GM18511 (cell line): ENCODE data around the gene CA9.
"Not testable (repeated sequence)": the region's sequence is repeated elsewhere in the genome, so short reads cannot be mapped to it uniquely, and the experiment has no call there.

Experiments used
- ATAC-seq: cut with Tn5 transposase; IDR thresholded peaks from one replicate; pipeline ENCODE4 v1.9.1; 2021; ENCODE audit warnings: mild to moderate bottlenecking, moderate library complexity; ENCODE audit not compliant: unreplicated experiment

The CA9 gene

DNA sequence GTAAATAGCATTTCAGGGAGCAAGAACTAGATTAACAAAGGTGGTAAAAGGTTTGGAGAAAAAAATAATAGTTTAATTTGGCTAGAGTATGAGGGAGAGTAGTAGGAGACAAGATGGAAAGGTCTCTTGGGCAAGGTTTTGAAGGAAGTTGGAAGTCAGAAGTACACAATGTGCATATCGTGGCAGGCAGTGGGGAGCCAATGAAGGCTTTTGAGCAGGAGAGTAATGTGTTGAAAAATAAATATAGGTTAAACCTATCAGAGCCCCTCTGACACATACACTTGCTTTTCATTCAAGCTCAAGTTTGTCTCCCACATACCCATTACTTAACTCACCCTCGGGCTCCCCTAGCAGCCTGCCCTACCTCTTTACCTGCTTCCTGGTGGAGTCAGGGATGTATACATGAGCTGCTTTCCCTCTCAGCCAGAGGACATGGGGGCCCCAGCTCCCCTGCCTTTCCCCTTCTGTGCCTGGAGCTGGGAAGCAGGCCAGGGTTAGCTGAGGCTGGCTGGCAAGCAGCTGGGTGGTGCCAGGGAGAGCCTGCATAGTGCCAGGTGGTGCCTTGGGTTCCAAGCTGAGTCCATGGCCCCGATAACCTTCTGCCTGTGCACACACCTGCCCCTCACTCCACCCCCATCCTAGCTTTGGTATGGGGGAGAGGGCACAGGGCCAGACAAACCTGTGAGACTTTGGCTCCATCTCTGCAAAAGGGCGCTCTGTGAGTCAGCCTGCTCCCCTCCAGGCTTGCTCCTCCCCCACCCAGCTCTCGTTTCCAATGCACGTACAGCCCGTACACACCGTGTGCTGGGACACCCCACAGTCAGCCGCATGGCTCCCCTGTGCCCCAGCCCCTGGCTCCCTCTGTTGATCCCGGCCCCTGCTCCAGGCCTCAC lies at the start of gene CA9:
Gene CA9, plus strand, starts transcription at position 797 of the 893 bp plus-strand sequence. Its CDS starts 32 bp downstream, at position 829.
- no peak for ATAC-seq

GRCh38 chr9:35627575-35627974 lies 46.2 kb upstream of the CA9 start:
- ATAC-seq: no peak

GRCh38 chr9:35628389-35628991 lies 45.2 kb upstream of the CA9 start:
- no peak for ATAC-seq

GRCh38 chr9:35629597-35629996 lies 44.1 kb upstream of the CA9 start:
- no peak for ATAC-seq

- no peak for ATAC-seq
Measured at GRCh38 chr9:35635730-35636129, 38.0 kb upstream of the CA9 start.

GRCh38 chr9:35636135-35636876 lies 37.4 kb upstream of the CA9 start:
- no peak for ATAC-seq

- not testable (repeated sequence) for ATAC-seq
Measured at GRCh38 chr9:35636877-35637246, 36.9 kb upstream of the CA9 start.

GRCh38 chr9:35637427-35637955 lies 36.2 kb upstream of the CA9 start:
- not testable (repeated sequence) for ATAC-seq

DNA sequence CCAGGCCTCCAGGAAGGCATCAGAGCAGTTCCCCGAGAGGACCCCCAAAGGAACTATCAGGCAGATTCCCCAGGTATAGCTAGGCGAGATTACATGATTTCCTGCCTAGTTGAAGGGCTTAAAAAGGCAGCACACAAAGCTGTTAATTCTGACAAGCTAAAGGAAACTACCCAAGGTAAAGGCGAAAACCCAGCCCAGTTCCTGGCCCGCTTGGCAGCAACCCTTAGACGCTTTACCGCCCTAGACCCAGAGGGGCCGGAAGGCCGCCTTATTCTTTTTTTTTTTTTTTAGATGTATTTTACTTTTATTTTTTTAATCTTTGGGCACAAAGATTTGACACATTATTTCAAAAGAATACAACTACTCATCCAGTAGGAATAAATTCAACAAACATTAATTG lies 35.0 kb upstream of the CA9 start:
- ATAC-seq: not testable (repeated sequence)

DNA sequence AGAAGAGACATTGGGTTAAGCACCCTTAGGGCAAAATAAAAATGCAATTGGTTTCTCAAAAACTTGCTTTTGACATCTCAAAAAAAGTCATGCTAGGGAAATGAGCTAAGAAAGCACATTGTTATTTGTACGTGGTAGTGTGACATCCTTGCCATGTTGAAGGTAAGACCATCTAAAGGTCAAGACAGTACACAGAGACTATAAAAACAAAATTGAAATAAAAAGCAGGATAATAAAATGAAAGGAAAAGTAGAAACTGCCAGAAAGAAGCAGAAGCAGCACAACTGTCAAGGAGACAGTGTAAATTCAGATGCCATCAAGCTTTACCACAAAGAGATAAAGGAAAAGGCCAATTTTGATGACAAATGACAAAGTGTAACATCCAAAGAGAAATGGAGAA lies 34.5 kb upstream of the CA9 start:
- ATAC-seq: not testable (repeated sequence)

GRCh38 chr9:35639631-35640030 lies 34.1 kb upstream of the CA9 start:
- no peak for ATAC-seq

DNA sequence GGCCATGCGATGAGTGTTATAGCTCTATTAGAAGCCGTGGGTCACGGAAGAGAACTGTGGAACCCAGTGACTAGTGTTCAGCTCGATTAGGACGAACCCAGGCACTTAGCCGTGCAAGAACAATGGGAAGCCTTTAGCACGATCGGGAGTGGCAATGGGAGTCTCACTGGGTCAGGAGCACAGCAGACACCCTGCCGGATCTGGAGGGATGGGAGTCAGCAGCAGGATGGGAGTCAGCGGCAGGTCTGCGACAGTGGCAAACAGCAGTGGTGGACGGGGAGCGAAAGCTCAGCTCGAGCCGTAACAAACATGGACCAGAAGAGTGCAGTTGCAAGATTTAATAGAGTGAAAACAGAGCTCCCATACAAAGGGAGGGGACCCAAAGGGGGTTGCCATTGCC lies 33.3 kb upstream of the CA9 start:
- not testable (repeated sequence) for ATAC-seq

GRCh38 chr9:35641478-35641877 lies 32.2 kb upstream of the CA9 start:
- not testable (repeated sequence) for ATAC-seq

GRCh38 chr9:35643046-35643445 lies 30.7 kb upstream of the CA9 start:
- ATAC-seq: no peak

DNA sequence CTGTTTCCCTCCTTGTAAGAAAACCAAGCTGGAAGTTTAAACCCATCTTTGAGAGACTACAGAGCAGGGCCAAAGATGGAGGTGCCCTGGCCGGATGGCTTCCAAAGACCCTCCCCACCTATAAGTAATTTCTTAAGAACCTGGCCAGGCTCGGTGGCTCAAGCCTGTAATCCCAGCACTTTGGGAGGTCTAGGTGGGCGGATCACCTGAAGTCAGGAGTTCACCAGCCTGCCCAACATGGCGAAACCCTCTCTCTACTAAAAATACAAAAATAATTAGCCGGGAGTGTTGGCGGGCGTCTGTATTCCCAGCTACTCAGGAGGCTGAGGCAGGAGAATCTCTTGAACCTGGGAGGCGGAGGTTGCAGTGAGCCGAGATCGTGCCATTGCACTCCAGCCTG lies 28.0 kb upstream of the CA9 start:
- ATAC-seq: not testable (repeated sequence)

DNA sequence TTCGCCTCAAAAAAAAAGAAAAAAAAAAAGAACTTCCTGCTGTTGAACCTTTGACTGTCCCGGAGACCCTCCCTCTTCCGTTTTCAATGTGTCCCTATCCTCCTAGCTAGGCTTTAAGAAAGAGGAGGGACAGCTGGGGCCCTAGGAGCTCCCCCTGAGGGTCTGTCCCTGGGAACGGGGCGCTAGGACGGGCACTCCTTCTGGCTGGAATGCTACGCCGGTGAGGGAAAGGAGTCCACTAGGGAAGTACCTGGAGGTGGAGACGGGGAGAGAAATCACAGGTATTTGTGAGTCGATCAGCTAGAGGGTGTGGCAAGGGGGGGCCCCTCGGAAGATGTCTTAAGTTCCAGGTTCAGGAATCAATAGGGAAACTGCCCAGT lies 27.6 kb upstream of the CA9 start:
- ATAC-seq: no peak

DNA sequence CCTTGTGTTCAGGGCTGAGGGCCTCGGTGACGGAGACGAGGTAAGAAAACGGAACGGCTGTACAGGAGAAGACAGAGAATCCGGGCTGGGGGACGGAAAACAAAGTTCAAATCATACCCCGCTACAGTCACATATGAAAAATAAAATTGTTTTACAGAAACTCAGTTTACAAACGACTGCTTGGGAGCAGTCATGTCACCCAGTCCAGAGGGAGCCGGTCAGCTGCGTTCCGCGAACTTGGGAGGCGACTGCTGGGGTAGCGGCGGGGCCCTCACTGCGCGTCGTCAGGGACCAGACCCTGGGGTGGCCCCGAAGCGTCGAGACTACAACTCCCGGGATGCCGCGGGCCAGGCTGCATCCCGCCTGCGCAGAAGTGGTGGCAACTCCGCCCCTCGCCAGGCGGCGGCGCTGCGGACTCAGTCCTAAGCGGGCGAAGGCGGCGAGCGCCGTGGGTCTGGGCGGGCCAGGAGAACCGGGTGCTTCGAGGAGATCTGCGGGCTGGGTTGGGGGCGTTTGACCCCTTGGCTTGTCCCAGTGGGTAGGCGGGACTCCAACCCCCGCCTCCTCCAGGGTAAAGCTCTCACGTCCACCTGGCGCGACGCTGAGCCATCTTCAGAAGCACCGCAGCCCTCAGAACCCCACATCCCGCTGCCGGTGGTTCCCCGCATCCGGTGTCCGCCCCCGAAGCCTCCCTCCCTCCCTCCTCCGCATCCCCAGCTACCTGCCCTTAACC lies 27.0 kb upstream of the CA9 start:
- ATAC-seq: peak; percentile 80

DNA sequence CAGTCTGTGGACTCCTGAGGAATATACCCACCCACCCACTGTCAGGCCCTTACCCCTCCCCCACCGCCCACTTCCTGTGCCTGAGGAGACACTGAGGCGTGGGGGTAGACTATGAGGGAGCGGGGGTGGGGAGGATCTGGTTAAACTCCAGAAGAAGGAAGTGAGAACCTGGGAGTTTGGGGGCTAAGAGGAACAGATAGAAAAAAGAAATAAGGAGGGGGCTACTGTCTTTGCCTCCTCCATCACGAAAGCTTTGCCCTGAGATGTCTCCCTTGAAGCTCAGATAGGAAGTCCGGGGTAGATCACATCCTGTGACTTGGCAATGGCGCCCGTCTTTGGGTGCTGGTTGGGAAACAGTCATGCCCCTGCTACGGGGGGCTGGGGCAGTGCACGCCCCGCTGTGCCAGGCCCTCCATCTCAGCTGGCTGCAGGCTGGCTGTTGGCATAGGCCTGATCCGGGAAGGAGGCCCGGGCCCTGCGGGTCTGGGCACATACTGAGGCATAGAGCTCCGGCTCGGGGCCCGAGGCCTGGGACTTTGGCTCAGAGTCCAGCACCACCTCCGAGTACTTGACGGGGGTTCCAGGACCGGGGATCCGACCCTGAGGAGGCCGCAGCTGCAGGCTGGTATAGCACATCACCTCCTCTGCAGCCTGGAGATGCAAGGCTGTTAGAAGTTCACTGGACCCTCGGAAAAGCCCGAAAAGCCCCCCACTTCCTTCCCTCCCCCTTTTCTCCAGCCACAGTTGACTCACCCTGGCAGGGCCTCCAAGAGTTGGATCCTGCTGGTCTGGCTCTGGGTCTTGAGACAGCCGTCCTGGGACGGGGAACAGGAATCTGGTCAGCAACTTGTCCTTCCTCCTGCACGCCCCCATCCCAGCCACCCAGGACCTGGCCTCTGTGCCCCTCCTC lies 24.0 kb upstream of the CA9 start:
- no peak for ATAC-seq

- peak; percentile 27 for ATAC-seq
Measured at GRCh38 chr9:35650341-35651158, 23.2 kb upstream of the CA9 start, which contains the start of gene SIT1. TSS of gene SIT1 (minus strand) at chr9:35650931. CDS start at chr9:35650853, 78 bp downstream.
